K562 (cell line): Measurements from ENCODE around the gene HOXB5.

Experiments used
- ARID2 ChIP-seq: fragments of 450-650 bp; IDR thresholded peaks from 2 replicates; pipeline ENCODE4 v1.6.1; 2017; ENCODE audit warnings: antibody characterized with exemption, mild to moderate bottlenecking
- BRF2 ChIP-seq: IDR thresholded peaks from 3 replicates; pipeline ENCODE4 v1.6.1; 2011; ENCODE audit warnings: borderline replicate concordance, mild to moderate bottlenecking; ENCODE audit not compliant: insufficient read length, insufficient read depth
- CTCF ChIP-seq, 3 experiments: IDR thresholded peaks in 2 of 3; conservative IDR thresholded peaks in 1 of 3; 2 replicates each; pipeline ENCODE4 v1.5.1; 2011 to 2012; ENCODE audit warnings: low read length in 3 of 3, mild to moderate bottlenecking in 3 of 3, control low read depth in 2 of 3, improper control_type of control experiment in 1 of 3, inconsistent platforms in 1 of 3, low read depth in 1 of 3, mixed read lengths in 1 of 3, moderate library complexity in 1 of 3; ENCODE audit not compliant: insufficient read depth in 2 of 3
- EHMT2 ChIP-seq: fragments of 450-650 bp; IDR thresholded peaks from 2 replicates; pipeline ENCODE4 v1.6.1; 2018; ENCODE audit warnings: antibody characterized with exemption
- ESRRA ChIP-seq: fragments of 450-650 bp; IDR thresholded peaks from 2 replicates; pipeline ENCODE4 v1.6.1; 2014; ENCODE audit warnings: low read depth, mild to moderate bottlenecking, moderate library complexity, borderline replicate concordance
- FOS ChIP-seq: IDR thresholded peaks from 3 replicates; pipeline ENCODE4 v1.6.1; 2011; ENCODE audit not compliant: insufficient read length; ENCODE audit errors: extremely low read depth
- HMG20A ChIP-seq: fragments of 450-650 bp; formaldehyde crosslinking; conservative IDR thresholded peaks from 2 replicates; pipeline ENCODE4 v1.4.0; 2020; ENCODE audit warnings: mild to moderate bottlenecking, mixed read lengths
- HNRNPH1 ChIP-seq: fragments of 200-400 bp; formaldehyde crosslinking; optimal IDR thresholded peaks from 2 replicates; pipeline ENCODE3; 2017; ENCODE audit warnings: low read depth, mild to moderate bottlenecking, low read length, moderate library complexity
- MXD1 ChIP-seq: fragments of 250-450 bp; sonication (Bioruptor Pico); IDR thresholded peaks from 2 replicates; pipeline ENCODE4 v1.8.0; 2021; ENCODE audit warnings: borderline replicate concordance, mild to moderate bottlenecking, moderate library complexity; ENCODE audit not compliant: poor library complexity, severe bottlenecking
- RAD21 ChIP-seq, 2 experiments: fragments of 250-450 bp in 1 of 2; fragments of 450-650 bp in 1 of 2; sonication (Bioruptor Pico) in 1 of 2; formaldehyde crosslinking in 1 of 2; IDR thresholded peaks in 1 of 2; conservative IDR thresholded peaks in 1 of 2; 2 replicates each; pipeline versions ENCODE4 v1.4.0 to v1.8.0; 2020 to 2022; ENCODE audit warnings: mild to moderate bottlenecking in 2 of 2, moderate library complexity in 1 of 2
- ZSCAN32 ChIP-seq: fragments of 450-650 bp; formaldehyde crosslinking; IDR thresholded peaks from 2 replicates; pipeline ENCODE4 v1.4.0; 2020; ENCODE audit warnings: mild to moderate bottlenecking, moderate library complexity

GRCh38 chr17:48551596-48552465 lies 41.7 kb downstream of the HOXB5 start:
- no peak for TF ChIP-seq CTCF (IDR thresholded peaks at IDR 0.05 in 2 of 3, conservative IDR thresholded peaks at IDR 0.05 in 1 of 3; ENCODE audit: insufficient read depth in 2 of 3, low read depth in 1 of 3, low read length in 3 of 3)
- no peak for TF ChIP-seq RAD21 (CRISPR knock-in tag; conservative IDR thresholded peaks at IDR 0.05 in 1 of 2, IDR thresholded peaks at IDR 0.05 in 1 of 2)
- no peak for TF ChIP-seq ESRRA
- no peak for TF ChIP-seq MXD1 (CRISPR knock-in tag)
- no peak for TF ChIP-seq FOS
- TF ChIP-seq BRF2, result no peak
- no peak for TF ChIP-seq ZSCAN32
- TF ChIP-seq EHMT2, result no peak
- no peak for TF ChIP-seq ARID2
- TF ChIP-seq HNRNPH1, result no peak
- no peak for TF ChIP-seq HMG20A
